Mucosa of descending colon (tissue), 3 donors: ENCODE data around the gene TRIB2. TPM values are rescaled to one million over a fixed set of nuclear protein-coding genes. Genes with fewer than 3 reads are reported as not detected.

ENCODE experiments used
- ATAC-seq: fragments of 200-7000 bp; cut with Tn5 transposase; one replicate; pipeline ENCODE4 v1.9.1; 2020; ENCODE audit warnings: mild to moderate bottlenecking, moderate library complexity
- DNase-seq, 3 donors: peaks; one replicate each; pipeline ENCODE4 v3.0.0-alpha.2; 2020
- H3K36me3 ChIP-seq: fragments of 200-600 bp; one replicate; pipeline ENCODE4 v1.8.0; 2021; ENCODE audit warnings: low read depth, mild to moderate bottlenecking
- H3K4me1 ChIP-seq: fragments of 200-600 bp; one replicate; pipeline ENCODE4 v1.8.0; 2021; ENCODE audit warnings: low read depth, mild to moderate bottlenecking
- H3K4me3 ChIP-seq: fragments of 200-600 bp; one replicate; pipeline ENCODE4 v1.8.0; 2021; ENCODE audit warnings: mild to moderate bottlenecking
- H3K9me3 ChIP-seq: fragments of 200-600 bp; one replicate; pipeline ENCODE4 v1.8.0; 2021; ENCODE audit warnings: mild to moderate bottlenecking
- intact Hi-C, 2 donors: fragments of 100-400 bp; cut with DNase I in 1 of 2; cut with micrococcal nuclease in 1 of 2; formaldehyde crosslinking; loops; one replicate each; pipeline versions ENCODE4 v1.11.0 to v1.11.1; 2022; cut with DNase I, micrococcal nuclease
- total RNA-seq, 3 donors: library from RNA; stranded (reverse); fragmentation: NEBNext Ultra II Directional in 2 of 3; extraction: Animal tissue kit (Norgen Biotek cat#: 25700) in 2 of 3; gene quantifications; one replicate each; pipeline versions ENCODE4 v1.2.1 to v1.2.4, GENCODE V29; 2021 to 2023
- TF ChIP-seq, protein P1 (sequence below): fragments of 200-600 bp; IDR thresholded peaks from one replicate; pipeline ENCODE4 v1.8.0; 2022; ENCODE audit warnings: antibody characterized with exemption, mild to moderate bottlenecking
- donor health status: DM: no; HTN: no; CAD: no; lungs with moderate emphysema.
- donor health status: DM: no; HTN: no; CAD: no.
- donor health status: DM: no; HTN: yes; CAD: no.

TRIB2 gene
- total RNA-seq, 3 donors from 2014 or later: 4.9 to 28.3 (median 6.8) TPM

DNA sequence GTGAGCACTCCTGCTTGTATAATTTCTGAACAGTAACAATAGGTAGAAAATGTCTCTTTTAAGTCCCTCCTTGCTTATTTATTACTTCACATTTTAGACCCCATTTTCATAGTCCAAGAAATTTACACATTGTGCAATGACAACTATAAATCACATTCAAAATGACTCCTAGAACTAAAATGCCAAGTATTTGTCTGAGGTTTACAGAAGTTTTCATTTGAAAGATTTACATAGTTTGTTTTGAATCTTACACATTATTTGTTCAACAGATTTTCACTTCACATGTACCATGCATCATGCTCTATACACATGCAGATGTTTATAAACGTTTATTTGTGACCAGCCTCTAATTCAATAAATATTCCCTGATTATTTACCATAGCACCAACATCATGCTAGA is 15.7 kb upstream of the TRIB2 start:
- DNase-seq (no peak), ATAC-seq (no peak)
- TF ChIP-seq, protein P1, sequence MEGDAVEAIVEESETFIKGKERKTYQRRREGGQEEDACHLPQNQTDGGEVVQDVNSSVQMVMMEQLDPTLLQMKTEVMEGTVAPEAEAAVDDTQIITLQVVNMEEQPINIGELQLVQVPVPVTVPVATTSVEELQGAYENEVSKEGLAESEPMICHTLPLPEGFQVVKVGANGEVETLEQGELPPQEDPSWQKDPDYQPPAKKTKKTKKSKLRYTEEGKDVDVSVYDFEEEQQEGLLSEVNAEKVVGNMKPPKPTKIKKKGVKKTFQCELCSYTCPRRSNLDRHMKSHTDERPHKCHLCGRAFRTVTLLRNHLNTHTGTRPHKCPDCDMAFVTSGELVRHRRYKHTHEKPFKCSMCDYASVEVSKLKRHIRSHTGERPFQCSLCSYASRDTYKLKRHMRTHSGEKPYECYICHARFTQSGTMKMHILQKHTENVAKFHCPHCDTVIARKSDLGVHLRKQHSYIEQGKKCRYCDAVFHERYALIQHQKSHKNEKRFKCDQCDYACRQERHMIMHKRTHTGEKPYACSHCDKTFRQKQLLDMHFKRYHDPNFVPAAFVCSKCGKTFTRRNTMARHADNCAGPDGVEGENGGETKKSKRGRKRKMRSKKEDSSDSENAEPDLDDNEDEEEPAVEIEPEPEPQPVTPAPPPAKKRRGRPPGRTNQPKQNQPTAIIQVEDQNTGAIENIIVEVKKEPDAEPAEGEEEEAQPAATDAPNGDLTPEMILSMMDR: no peak
- Histone ChIP-seq H3K36me3 (no peaks in the 10 kb centered on the region), H3K4me1 (no peaks in the 10 kb centered on the region), H3K4me3 (no peak overlapping the region), H3K9me3 (no peaks in the 10 kb centered on the region)
- intact Hi-C loops: no loop called here

DNA sequence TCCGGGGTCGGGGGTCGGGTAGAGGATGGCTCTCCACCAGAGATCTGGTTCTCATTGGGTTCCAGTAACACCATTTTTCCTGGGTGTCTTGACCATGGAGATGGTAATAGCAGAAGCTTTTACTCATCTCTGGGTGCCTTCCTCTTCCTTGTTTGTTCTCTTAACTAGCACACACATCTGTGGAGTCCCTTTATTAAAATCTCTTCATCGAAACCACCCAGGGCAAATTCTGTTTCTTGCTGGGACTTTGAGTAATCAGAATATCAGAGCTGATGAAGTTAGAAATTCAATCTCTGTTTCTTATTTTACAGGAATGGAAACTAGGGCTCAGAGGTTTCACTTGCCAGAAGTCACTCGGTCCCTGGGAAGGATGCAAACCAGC is 15.0 kb upstream of the TRIB2 start:
- DNase-seq (no peak), ATAC-seq (no peak)
- Histone ChIP-seq H3K4me3 (no peak overlapping the region), H3K4me1 (no peaks in the 10 kb centered on the region), H3K36me3 (no peaks in the 10 kb centered on the region), H3K9me3 (no peaks in the 10 kb centered on the region)
- intact Hi-C loops: no loop called here
- TF ChIP-seq, protein P1: no peak

DNA sequence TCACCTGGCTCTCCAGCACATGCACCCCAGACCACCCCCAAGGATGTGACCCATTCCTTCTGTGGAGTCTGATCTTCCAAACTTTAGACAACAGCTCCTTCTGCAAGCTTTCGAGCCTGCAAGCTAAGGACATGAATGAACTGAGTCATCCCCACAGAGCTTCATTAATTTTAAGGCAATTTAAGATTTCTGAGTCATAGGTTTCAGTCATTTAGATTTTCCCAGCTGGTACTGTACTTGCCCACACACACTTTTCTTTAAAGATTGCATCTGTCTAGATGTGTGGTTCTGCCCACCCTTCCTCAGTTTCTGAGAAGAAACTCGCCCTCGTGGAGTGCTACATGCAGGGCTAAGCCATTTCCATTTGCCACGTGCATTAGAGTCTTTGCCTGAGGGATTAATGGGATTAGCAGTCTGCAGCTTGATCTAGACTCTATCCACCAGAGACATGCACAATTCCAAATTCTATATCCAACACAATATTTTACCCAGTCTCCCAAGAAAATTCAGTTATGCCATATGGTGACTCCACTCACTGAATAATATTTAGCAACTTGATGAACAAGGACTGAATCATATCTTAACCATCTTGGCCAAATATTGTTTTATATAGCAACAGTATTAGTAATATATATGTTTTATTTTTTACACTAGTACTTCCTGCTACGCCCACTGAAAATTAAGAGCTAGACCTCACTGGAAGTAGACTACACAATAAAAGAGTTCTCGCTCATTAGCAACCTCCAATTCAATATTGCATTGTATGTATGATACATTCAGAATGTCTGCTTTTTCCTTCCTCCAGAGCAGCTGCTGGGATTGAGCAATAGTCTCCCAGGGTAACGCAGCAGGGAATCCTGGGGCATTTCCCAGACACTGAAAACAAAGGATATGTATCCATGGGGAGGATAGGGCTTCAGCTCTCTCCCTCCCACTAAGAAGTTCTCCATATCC is 14.3 kb upstream of the TRIB2 start:
- H3K4me3 ChIP-seq: no peak overlapping the region
- H3K4me1 ChIP-seq: no peaks in the 10 kb centered on the region
- ATAC-seq (peak; percentile 18), DNase-seq (no peak)
- no peaks in the 10 kb centered on the region for H3K36me3 ChIP-seq
- TF ChIP-seq, protein P1: no peak
- intact Hi-C loops: no loop called here
- no peaks in the 10 kb centered on the region for H3K9me3 ChIP-seq

DNA sequence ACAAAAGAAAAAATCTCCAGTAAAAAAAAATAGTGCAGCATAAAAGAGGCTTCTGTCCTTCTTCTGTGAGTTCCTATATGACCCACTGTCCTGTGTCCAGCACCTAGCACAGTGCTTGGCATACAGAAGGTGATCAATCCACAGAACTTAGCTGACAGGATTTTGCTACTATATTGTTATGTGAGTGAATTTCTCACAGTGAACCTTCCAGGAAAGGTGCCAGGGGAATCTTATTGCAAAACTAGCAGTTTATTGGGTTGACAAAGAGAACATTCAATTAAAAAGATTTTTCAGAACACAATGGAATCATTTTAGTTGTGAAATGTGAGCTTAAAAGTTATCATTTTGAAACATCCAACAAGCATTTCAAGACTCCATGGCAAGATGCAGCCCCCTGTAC is 12.4 kb upstream of the TRIB2 start:
- TF ChIP-seq, protein P1: no peak

DNA sequence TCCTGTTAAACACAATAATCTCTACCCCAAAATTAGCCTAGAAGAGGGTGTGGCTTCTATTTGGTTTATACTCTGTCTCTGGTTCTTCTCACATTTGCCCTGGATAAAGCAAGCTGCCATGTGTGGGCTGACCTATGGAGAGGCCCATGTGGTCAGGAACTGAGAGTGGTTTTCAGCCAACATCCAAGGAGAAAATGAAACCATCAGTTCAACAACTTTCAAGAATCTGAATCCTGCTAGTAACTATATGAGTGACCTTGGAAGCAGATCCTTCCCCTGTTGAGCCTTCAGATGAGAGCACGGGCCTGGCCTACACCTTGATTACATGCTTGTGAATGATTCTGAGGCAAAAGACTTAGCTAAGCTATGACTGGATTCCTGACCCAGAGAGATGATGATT is 11.5 kb upstream of the TRIB2 start:
- DNase-seq (no peak), ATAC-seq (no peak)
- H3K4me1 ChIP-seq: no peaks in the 10 kb centered on the region
- no peak overlapping the region for H3K4me3 ChIP-seq
- intact Hi-C loops: no loop called here
- TF ChIP-seq, protein P1: no peak
- no peaks in the 10 kb centered on the region for H3K9me3 ChIP-seq
- H3K36me3 ChIP-seq: no peaks in the 10 kb centered on the region

More for the DNA sequence above, 12.4 kb upstream of the TRIB2 start:
- DNase-seq: no peak
- no peaks in the 10 kb centered on the region for H3K36me3 ChIP-seq
- H3K4me3 ChIP-seq: no peak overlapping the region
- intact Hi-C loops: no loop called here
- H3K9me3 ChIP-seq: no peaks in the 10 kb centered on the region
- no peak for ATAC-seq
- no peaks in the 10 kb centered on the region for H3K4me1 ChIP-seq
